ENCODE results near the gene PTPRD. TPM values are rescaled to one million over a fixed set of nuclear protein-coding genes. Genes with fewer than 3 reads are reported as not detected.
"Not testable (repeated sequence)": the region's sequence is repeated elsewhere in the genome, so short reads cannot be mapped to it uniquely, and the experiment has no call there.

Gene PTPRD
- total and polyA plus RNA-seq, 2 experiments from 2014 or later = 11.5 to 58.0 TPM

DNA sequence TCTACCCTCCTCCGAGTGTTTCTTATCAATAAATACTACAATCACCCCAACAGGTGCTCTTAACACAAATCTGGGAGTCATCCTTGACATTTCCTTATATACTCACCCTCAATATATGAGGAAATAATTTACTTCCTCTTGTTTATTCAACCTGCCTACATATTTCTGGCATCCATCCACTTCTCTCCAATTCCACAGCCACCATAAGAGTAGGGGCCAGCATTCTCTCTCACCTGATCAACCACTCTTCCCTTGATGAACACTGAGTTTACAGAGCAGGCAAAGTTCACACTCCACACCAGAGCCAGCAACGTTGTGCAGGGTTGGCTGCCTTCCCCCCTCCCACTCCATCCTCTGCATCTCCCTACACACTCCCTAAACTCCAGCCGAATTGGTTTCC lies 1908.9 kb downstream of the PTPRD start (continued):
- TF ChIP-seq, protein P1, sequence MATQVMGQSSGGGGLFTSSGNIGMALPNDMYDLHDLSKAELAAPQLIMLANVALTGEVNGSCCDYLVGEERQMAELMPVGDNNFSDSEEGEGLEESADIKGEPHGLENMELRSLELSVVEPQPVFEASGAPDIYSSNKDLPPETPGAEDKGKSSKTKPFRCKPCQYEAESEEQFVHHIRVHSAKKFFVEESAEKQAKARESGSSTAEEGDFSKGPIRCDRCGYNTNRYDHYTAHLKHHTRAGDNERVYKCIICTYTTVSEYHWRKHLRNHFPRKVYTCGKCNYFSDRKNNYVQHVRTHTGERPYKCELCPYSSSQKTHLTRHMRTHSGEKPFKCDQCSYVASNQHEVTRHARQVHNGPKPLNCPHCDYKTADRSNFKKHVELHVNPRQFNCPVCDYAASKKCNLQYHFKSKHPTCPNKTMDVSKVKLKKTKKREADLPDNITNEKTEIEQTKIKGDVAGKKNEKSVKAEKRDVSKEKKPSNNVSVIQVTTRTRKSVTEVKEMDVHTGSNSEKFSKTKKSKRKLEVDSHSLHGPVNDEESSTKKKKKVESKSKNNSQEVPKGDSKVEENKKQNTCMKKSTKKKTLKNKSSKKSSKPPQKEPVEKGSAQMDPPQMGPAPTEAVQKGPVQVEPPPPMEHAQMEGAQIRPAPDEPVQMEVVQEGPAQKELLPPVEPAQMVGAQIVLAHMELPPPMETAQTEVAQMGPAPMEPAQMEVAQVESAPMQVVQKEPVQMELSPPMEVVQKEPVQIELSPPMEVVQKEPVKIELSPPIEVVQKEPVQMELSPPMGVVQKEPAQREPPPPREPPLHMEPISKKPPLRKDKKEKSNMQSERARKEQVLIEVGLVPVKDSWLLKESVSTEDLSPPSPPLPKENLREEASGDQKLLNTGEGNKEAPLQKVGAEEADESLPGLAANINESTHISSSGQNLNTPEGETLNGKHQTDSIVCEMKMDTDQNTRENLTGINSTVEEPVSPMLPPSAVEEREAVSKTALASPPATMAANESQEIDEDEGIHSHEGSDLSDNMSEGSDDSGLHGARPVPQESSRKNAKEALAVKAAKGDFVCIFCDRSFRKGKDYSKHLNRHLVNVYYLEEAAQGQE (IDR thresholded peaks at IDR 0.05; ENCODE audit: unreplicated experiment) = no peak
- no peak for TF ChIP-seq CREB1 (CRISPR knock-in tag; IDR thresholded peaks at IDR 0.05; ENCODE audit: low read depth)
- TF ChIP-seq JUNB (IDR thresholded peaks at IDR 0.05; ENCODE audit: unreplicated experiment) = no peak
- TF ChIP-seq STAT1 (IDR thresholded peaks at IDR 0.05; ENCODE audit: unreplicated experiment) = no peak
- no peak for TF ChIP-seq POLR2AphosphoS5 (IDR thresholded peaks at IDR 0.05; ENCODE audit: low read depth)
- TF ChIP-seq, protein P2, sequence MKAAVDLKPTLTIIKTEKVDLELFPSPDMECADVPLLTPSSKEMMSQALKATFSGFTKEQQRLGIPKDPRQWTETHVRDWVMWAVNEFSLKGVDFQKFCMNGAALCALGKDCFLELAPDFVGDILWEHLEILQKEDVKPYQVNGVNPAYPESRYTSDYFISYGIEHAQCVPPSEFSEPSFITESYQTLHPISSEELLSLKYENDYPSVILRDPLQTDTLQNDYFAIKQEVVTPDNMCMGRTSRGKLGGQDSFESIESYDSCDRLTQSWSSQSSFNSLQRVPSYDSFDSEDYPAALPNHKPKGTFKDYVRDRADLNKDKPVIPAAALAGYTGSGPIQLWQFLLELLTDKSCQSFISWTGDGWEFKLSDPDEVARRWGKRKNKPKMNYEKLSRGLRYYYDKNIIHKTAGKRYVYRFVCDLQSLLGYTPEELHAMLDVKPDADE (IDR thresholded peaks at IDR 0.05) = no peak
- TF ChIP-seq ZNF114 (CRISPR knock-in tag; IDR thresholded peaks at IDR 0.05) = no peak
- TF ChIP-seq NANOG (IDR thresholded peaks at IDR 0.05; ENCODE audit: borderline replicate concordance) = no peak

DNA sequence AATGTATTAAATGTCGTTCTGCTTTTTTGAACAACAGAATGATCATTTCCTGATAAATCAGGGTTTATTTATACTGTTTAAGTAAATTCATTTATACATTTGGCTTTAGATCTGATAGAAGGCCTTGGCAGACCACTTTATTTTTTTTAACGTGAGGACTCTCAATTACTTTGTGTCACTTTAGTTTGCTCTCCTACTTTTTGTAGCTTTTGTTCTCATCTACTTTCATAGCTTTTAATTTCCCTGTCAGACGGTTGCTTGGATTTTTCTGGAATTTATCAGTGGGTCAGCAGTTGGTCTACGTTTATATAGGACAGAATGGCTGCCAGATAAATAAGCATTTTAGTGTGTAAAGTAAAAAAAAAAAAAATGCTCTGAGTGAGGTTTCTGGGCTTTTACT lies 1910.9 kb downstream of the PTPRD start:
- Mint-ChIP-seq H3K27ac (no peak overlapping the region), H3K27me3 (ENCODE audit: insufficient read depth, low read depth, poor library complexity) (no peaks in the 10 kb centered on the region), H3K36me3 (ENCODE audit: low read depth) (no peaks in the 10 kb centered on the region), H3K4me3 (no peak overlapping the region), H3K9me3 (no peaks in the 10 kb centered on the region), H3K4me1 (peaks cover 48% of the 10 kb centered on the region)
- TF ChIP-seq EZH2phosphoT487 (IDR thresholded peaks at IDR 0.05; ENCODE audit: unreplicated experiment) = no peak
- TF ChIP-seq NANOG (IDR thresholded peaks at IDR 0.05; ENCODE audit: borderline replicate concordance) = no peak
- no peak for TF ChIP-seq STAT1 (IDR thresholded peaks at IDR 0.05; ENCODE audit: unreplicated experiment)
- no peak for TF ChIP-seq POLR2AphosphoS5 (IDR thresholded peaks at IDR 0.05; ENCODE audit: low read depth)
- TF ChIP-seq ZNF331 (CRISPR knock-in tag; IDR thresholded peaks at IDR 0.05; ENCODE audit: low read depth) = no peak
- TF ChIP-seq, protein P3, sequence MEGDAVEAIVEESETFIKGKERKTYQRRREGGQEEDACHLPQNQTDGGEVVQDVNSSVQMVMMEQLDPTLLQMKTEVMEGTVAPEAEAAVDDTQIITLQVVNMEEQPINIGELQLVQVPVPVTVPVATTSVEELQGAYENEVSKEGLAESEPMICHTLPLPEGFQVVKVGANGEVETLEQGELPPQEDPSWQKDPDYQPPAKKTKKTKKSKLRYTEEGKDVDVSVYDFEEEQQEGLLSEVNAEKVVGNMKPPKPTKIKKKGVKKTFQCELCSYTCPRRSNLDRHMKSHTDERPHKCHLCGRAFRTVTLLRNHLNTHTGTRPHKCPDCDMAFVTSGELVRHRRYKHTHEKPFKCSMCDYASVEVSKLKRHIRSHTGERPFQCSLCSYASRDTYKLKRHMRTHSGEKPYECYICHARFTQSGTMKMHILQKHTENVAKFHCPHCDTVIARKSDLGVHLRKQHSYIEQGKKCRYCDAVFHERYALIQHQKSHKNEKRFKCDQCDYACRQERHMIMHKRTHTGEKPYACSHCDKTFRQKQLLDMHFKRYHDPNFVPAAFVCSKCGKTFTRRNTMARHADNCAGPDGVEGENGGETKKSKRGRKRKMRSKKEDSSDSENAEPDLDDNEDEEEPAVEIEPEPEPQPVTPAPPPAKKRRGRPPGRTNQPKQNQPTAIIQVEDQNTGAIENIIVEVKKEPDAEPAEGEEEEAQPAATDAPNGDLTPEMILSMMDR (conservative IDR thresholded peaks at IDR 0.05; ENCODE audit: low read depth in 2 of 2) = no peak
- no peak for TF ChIP-seq ZNF114 (CRISPR knock-in tag; IDR thresholded peaks at IDR 0.05)
- Histone ChIP-seq H3F3A (replicated peaks; ENCODE audit: low read depth) (no peaks in the 10 kb centered on the region), H3K36me3 (ENCODE audit: insufficient read depth) (no peaks in the 10 kb centered on the region), H3K4me1 (ENCODE audit: insufficient read depth) (peaks cover 37% of the 10 kb centered on the region), H3K27ac (ENCODE audit: low read depth) (no peak overlapping the region), H3K4me3 (no peak overlapping the region), H4K20me1 (replicated peaks; ENCODE audit: insufficient read depth) (no peaks in the 10 kb centered on the region), H3K9me2 (ENCODE audit: insufficient read depth) (no peaks in the 10 kb centered on the region), H3K27me3 (ENCODE audit: insufficient read depth) (no peaks in the 10 kb centered on the region), H3K4me2 (no peak overlapping the region), H2AFZ (no peak overlapping the region), H3K79me2 (replicated peaks; ENCODE audit: insufficient read depth) (no peaks in the 10 kb centered on the region; the same call in 1 of the 2 replicates)
- ATAC-seq (no peak), DNase-seq (ENCODE audit: low spot score) (no peak)

DNA sequence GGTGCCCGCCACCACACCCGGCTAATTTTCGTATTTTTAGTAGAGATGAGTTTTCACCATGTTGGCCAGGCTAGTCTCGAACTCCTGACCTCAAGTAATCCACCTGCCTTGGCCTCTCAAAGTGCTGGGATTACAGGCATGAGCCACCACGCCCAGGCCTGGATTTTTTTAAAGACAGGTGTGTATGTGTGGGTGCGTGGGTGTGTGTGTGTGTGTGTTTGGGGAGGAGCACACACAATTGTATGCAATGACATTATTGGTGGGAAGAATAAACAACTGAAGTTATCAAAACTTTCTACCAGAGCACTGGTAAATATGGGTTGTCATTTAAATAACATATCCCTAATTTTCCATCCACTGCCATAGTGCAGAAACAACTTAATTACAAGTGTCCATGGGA lies 1915.2 kb downstream of the PTPRD start:
- not testable (repeated sequence) for ATAC-seq, H3K4me3 Mint-ChIP-seq

More for the DNA sequence above, 1915.2 kb downstream of the PTPRD start:
- not testable (repeated sequence) for H3K4me2 ChIP-seq; H3K36me3 Mint-ChIP-seq (ENCODE audit: low read depth); H3K9me2 ChIP-seq (ENCODE audit: insufficient read depth); H3K79me2 ChIP-seq (replicated peaks; ENCODE audit: insufficient read depth); H4K20me1 ChIP-seq (replicated peaks; ENCODE audit: insufficient read depth); DNase-seq (ENCODE audit: low spot score); H3K4me3 ChIP-seq; H3F3A ChIP-seq (replicated peaks; ENCODE audit: low read depth); H3K36me3 ChIP-seq (ENCODE audit: insufficient read depth); H3K27ac ChIP-seq (ENCODE audit: low read depth); H3K9me3 Mint-ChIP-seq; H3K27me3 ChIP-seq (ENCODE audit: insufficient read depth); H3K27me3 Mint-ChIP-seq (ENCODE audit: insufficient read depth, low read depth, poor library complexity); H2AFZ ChIP-seq
- peaks cover 57% of the 10 kb centered on the region for H3K4me1 Mint-ChIP-seq
- peaks cover 61% of the 10 kb centered on the region for H3K4me1 ChIP-seq (ENCODE audit: insufficient read depth)
- H3K27ac Mint-ChIP-seq = 0 out of 2 replicates have a peak overlapping the region, but pooled peaks have one; percentile 7
